GM12864 (cell line): ENCODE data around the gene INPP4B.

Experiments
- DNase-seq: peaks from one replicate; pipeline ENCODE4 v3.0.0-alpha.2; 2011; ENCODE audit warnings: low read depth
- H3K4me3 ChIP-seq: 2 replicates; pipeline ENCODE4 v1.5.1; 2011; ENCODE audit warnings: mild to moderate bottlenecking, low read depth, low read length, control low read depth
- TF ChIP-seq, protein P1 (sequence below): IDR thresholded peaks from 2 replicates; pipeline ENCODE4 v1.5.1; 2011; ENCODE audit warnings: low read depth, mild to moderate bottlenecking, moderate library complexity, low read length, control low read depth, inconsistent platforms; ENCODE audit errors: missing control alignments

The INPP4B gene

DNA sequence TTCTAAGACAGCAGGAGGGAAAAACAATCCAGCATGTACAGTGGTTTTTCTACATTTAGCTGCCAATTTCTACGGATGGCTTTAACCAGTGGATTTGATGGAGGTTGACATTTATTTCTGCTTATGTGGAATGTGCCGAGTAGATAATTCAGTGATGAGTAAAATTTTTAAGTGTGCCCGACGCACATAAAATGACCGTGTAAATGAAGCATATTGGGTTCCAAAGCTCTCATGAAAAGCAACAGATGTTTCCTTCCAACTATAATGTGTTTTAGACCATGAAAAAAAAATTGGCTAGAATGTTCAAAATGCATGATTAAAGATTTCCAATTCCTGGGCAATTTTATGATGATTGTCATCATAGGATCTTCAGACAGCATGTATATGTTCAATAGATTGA, 14.1 kb downstream of the INPP4B start:
- H3K4me3 ChIP-seq: no peak overlapping the region
- no peak for DNase-seq
- TF ChIP-seq, protein P1, sequence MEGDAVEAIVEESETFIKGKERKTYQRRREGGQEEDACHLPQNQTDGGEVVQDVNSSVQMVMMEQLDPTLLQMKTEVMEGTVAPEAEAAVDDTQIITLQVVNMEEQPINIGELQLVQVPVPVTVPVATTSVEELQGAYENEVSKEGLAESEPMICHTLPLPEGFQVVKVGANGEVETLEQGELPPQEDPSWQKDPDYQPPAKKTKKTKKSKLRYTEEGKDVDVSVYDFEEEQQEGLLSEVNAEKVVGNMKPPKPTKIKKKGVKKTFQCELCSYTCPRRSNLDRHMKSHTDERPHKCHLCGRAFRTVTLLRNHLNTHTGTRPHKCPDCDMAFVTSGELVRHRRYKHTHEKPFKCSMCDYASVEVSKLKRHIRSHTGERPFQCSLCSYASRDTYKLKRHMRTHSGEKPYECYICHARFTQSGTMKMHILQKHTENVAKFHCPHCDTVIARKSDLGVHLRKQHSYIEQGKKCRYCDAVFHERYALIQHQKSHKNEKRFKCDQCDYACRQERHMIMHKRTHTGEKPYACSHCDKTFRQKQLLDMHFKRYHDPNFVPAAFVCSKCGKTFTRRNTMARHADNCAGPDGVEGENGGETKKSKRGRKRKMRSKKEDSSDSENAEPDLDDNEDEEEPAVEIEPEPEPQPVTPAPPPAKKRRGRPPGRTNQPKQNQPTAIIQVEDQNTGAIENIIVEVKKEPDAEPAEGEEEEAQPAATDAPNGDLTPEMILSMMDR: no peak

DNA sequence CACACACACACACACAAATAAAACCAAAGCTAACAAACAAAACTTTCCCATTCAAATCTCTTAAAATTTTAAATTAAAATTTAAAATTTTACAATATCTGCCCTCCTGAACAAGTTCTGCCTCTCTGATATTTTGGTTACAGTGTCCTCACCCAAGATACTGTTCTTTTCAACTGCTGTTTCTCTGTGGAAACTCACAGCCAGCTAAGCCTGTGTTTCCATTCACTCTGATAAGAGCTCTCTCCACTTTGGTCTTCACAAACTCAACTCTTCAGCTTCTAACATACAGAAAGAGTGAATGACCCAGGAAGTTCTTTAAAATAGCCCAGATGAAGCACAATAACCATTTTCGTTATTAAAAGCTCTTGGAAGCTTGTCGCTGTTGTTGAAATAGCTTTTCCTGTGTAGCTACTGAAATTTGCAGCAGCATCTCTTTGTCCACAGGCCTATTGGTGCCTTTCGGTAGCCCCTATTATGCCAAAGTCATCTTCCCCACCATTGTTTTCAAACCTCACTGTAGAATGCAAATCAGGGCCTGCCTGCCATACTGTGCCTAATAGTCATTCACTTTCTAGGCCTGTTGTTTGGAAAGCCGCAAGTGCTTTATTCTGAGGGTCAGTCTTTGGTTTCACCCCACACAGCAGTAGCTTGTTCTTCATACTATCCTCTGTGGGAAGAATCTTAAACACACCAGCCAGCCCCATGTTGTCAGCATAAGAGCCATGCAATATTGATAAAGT, 19.4 kb downstream of the INPP4B start:
- no peak overlapping the region for H3K4me3 ChIP-seq
- TF ChIP-seq, protein P1: no peak
- DNase-seq: no peak

DNA sequence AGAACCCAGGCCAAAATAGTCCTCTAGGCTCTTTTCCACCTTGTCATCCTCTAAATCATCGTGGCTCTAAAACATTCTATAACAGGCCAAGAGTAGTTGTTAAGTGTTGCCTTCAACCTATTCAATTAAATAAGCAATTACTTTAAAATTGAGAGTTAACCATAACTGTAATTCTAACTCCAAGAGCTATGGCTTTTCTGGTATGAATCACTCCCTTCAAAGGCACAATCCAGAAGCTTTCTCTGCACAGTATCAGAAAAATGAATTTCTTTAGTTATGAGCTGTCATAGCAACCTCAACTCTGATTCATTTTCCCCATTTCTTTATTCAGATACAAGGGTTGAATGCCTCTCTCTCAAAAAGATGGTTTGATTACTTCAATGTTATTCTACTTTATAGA, 21.7 kb downstream of the INPP4B start:
- TF ChIP-seq, protein P1: no peak
- H3K4me3 ChIP-seq: no peak overlapping the region
- DNase-seq: no peak

DNA sequence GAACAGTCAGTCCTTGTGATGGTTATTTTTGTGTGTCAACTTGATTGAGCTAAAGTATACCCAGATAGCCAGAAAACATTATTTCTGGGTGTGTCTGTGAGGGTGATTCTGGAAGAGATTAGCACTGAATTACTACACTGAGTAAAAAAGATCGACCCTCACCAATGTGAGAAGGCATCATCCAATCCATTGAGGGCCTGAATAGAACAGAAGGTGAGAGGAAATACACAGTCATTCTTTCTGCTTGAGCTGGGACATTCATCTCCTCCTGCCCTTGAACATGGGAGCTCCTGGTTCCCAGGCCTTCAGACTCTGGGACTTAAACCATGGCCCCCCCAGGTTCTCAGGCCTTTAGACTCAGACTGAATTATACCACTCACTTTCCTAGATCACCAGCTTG, 22.3 kb downstream of the INPP4B start:
- no peak overlapping the region for H3K4me3 ChIP-seq
- DNase-seq: no peak
- TF ChIP-seq, protein P1: no peak

DNA sequence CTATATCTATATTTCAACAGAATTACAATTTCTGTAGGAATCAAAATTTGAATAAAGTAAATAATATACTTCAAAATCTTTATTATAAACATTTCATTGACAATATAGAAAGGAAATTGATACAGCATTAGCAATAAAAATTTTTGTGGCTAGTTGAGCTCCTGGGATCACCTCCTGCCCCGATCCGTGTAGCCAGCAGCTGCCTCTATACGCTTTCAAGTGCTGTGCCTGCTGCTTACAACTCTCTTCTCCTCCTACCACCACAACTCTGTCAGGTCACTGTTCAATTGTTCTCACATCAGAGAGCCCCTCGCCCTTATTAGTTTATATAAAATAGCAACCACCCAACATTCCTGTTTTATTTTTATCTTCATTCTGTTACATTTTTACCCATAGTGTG, 27.6 kb downstream of the INPP4B start:
- no peak overlapping the region for H3K4me3 ChIP-seq
- TF ChIP-seq, protein P1: no peak
- no peak for DNase-seq

DNA sequence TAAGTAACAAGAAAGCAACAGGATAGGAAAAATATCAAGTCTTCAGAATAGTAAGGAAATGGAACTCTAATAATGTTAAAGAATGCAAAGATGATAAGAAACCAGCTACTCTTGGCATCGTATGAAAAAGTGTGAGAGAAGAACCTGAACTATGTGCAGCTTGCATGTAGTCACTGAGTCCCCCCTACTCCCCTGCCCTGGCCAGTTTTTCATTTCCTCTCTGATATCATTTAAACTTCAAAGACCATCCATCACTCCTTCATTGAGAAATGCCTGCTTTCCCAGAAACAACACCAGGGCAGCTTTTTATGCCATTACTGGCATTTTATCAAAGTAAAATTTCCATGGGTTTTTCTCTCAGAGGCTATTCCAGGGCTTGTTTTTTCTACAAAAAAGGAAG, 28.1 kb downstream of the INPP4B start:
- DNase-seq: no peak
- TF ChIP-seq, protein P1: no peak
- H3K4me3 ChIP-seq: no peak overlapping the region

DNA sequence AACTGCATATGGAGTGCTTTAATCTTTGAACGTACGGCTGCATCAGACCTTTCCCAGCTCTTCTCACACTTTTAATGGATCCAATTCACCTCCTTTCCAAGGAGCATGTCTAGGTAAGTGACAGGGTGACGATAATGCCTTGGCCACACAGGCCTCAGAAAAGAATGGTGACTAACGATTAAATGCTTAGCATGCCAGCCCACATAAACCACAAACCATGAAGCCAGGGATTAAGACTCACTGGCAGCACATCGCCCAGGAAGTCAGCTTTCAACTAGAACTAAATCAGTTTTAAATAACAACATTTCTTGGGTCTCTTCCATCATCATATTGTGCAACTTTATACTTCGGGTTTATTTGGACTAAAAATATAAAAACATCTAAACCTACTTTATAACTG, 28.7 kb downstream of the INPP4B start:
- H3K4me3 ChIP-seq: no peak overlapping the region
- no peak for DNase-seq
- TF ChIP-seq, protein P1: no peak
